Mammary epithelial cell (primary cell): ENCODE measurements around the gene ATF1.

Experiments
- EZH2 ChIP-seq: IDR thresholded peaks from 2 replicates; pipeline ENCODE4 v1.6.1; 2012; ENCODE audit warnings: low read length, inconsistent platforms, borderline replicate concordance
- TF ChIP-seq, protein P1 (sequence below), 2 donors: IDR thresholded peaks in 1 of 2; conservative IDR thresholded peaks in 1 of 2; 2 replicates each; pipeline ENCODE4 v1.5.1; 2011 to 2012; ENCODE audit warnings: inconsistent platforms in 2 of 2, low read length in 2 of 2, mild to moderate bottlenecking in 2 of 2, control low read depth in 1 of 2, low read depth in 1 of 2; ENCODE audit not compliant: insufficient read depth in 1 of 2; ENCODE audit errors: extremely low read depth in 1 of 2

DNA sequence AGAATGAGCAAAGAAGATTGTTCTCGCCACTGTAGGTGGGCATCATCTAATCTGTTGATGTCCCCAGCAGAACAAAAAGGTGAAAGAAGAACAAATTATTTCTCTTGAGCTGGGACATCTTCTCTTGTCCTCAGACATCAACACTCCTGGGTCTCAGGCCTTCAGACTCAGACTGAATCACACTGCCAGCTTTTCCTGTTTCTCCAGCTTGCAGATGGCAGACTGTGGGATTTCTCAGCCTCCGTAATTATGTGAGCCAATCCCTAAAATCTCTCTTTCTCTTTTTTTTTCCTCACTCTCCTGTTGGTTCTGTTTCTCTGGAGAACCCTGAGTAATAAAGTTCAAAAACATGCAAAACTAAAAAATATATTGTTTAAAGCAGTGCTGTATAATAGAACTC, 75.1 kb downstream of the ATF1 start:
- TF ChIP-seq, protein P1, sequence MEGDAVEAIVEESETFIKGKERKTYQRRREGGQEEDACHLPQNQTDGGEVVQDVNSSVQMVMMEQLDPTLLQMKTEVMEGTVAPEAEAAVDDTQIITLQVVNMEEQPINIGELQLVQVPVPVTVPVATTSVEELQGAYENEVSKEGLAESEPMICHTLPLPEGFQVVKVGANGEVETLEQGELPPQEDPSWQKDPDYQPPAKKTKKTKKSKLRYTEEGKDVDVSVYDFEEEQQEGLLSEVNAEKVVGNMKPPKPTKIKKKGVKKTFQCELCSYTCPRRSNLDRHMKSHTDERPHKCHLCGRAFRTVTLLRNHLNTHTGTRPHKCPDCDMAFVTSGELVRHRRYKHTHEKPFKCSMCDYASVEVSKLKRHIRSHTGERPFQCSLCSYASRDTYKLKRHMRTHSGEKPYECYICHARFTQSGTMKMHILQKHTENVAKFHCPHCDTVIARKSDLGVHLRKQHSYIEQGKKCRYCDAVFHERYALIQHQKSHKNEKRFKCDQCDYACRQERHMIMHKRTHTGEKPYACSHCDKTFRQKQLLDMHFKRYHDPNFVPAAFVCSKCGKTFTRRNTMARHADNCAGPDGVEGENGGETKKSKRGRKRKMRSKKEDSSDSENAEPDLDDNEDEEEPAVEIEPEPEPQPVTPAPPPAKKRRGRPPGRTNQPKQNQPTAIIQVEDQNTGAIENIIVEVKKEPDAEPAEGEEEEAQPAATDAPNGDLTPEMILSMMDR (conservative IDR thresholded peaks at IDR 0.05 in 1 of 2, IDR thresholded peaks at IDR 0.05 in 1 of 2; ENCODE audit: extremely low read depth in 1 of 2, insufficient read depth in 1 of 2, low read depth in 1 of 2, low read length in 2 of 2), result no peak
- no peak for TF ChIP-seq EZH2
